ENCODE data around the gene CNTNAP2.

DNA sequence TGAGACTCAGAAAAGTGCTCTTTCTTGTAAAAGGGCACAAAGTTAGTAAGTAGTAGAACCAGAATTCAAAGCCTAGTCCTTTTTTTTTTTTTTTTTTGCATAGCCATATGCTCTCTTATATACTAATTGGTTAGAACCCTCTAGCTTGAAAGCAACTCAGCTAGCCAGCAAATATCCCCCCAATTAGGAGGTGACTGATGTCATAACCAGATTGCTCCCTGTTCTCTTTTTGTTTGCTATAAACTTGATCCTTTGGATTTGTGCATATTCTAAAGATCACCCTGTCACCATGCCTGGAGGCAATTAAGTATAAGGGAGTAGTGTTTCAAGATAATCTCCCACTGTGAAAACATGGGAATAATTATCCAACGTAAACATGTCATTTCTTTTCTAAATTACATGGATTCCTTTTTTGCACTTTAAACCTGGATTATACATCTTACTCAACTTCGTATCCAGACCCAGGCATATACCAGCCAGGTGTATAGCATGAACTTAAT is 963.4 kb downstream of the CNTNAP2 start:
- no peak for TF ChIP-seq EZH2 (IDR thresholded peaks at IDR 0.05)
- TF ChIP-seq POLR2AphosphoS5 (IDR thresholded peaks at IDR 0.05; ENCODE audit: borderline replicate concordance, low read depth, low read length) = no peak
